ENCODE measurements around the gene PILRB. TPM values are rescaled to one million over a fixed set of nuclear protein-coding genes. Genes with fewer than 3 reads are reported as not detected.
A peak's percentile ranks its signal among the peaks of the same experiment; 100 is the strongest.
"Not testable (repeated sequence)": the region's sequence is repeated elsewhere in the genome, so short reads cannot be mapped to it uniquely, and the experiment has no call there.

PILRB gene
- total and polyA plus RNA-seq, 3 experiments from 2014 or later: 18.1 to 33.7 (median 33.5) TPM

GRCh38 chr7:100348805-100349204, 9.1 kb upstream of the PILRB start:
- Mint-ChIP-seq H3K4me1 (peaks cover 34 to 48% (median 39%) of the 10 kb centered on the region in 3 donors), H3K27ac (peak overlapping the region in 5 of 8 donors; percentile 23 to 94 (median 84)), H3K9me3 (no peaks in the 10 kb centered on the region), H3K27me3 (no peaks in the 10 kb centered on the region), H3K36me3 (peaks cover 3 to 65% (median 5%) of the 10 kb centered on the region in 3 donors), H3K4me3 (no peak overlapping the region)
- Histone ChIP-seq H3K9me3 (ENCODE audit: low read length) (no peaks in the 10 kb centered on the region), H3K4me1 (ENCODE audit: insufficient read depth, low read length) (peaks cover 29% of the 10 kb centered on the region), H3K27ac (ENCODE audit: low read depth, low read length) (no peak overlapping the region), H3K27me3 (ENCODE audit: insufficient read depth, low read length, poor library complexity, severe bottlenecking) (no peaks in the 10 kb centered on the region), H3K36me3 (ENCODE audit: insufficient read depth, low read length) (peaks cover 25% of the 10 kb centered on the region), H3K4me3 (ENCODE audit: low read length) (no peak overlapping the region)
- DNase-seq: no peak
- POLR2A ChIA-PET: no interaction called here
- CTCF ChIA-PET: no interaction called here

DNA sequence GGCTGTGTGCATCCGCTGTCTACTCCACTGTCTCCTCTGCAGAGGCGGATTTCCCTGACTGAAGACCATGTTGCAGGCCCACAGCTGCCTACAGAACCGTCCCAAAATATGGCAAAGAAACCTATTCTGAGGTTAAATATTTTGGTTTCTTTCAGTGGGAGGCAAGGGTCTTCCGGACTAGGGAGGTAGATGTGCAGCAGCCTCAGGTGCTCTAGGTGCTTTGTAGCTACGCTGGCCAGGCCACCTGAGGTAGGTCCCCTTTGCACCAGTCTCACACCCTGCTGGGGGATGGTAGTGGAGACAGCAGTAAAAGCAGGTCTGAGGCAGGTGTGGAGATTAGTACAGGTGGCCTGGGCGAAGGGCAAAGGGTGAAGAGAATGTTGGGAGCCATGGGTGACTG, 8.2 kb upstream of the PILRB start:
- Mint-ChIP-seq H3K27ac (peak overlapping the region in 7 of 8 donors; percentile 34 to 94 (median 71)), H3K4me1 (peaks cover 29 to 43% (median 32%) of the 10 kb centered on the region in 3 donors), H3K4me3 (peak overlapping the region in 3 of 7 donors; percentile 4 to 38 (median 34)), H3K9me3 (no peaks in the 10 kb centered on the region), H3K36me3 (peaks cover 3 to 66% (median 5%) of the 10 kb centered on the region in 3 donors), H3K27me3 (no peaks in the 10 kb centered on the region)
- ChIA-PET CTCF (no interaction called here), POLR2A (no interaction called here)
- Histone ChIP-seq H3K36me3 (ENCODE audit: insufficient read depth, low read length) (peaks cover 33% of the 10 kb centered on the region), H3K9me3 (ENCODE audit: low read length) (no peaks in the 10 kb centered on the region), H3K4me3 (ENCODE audit: low read length) (no peak overlapping the region), H3K27me3 (ENCODE audit: insufficient read depth, low read length, poor library complexity, severe bottlenecking) (no peaks in the 10 kb centered on the region), H3K4me1 (ENCODE audit: insufficient read depth, low read length) (peaks cover 27% of the 10 kb centered on the region), H3K27ac (ENCODE audit: low read depth, low read length) (no peak overlapping the region)
- DNase-seq: no peak

- ChIA-PET POLR2A (no interaction called here), CTCF (no interaction called here)
- H3K27ac ChIP-seq (ENCODE audit: low read depth, low read length): no peak overlapping the region
- H3K4me1 Mint-ChIP-seq: peaks cover 29 to 46% (median 31%) of the 10 kb centered on the region in 3 donors
- no peak for DNase-seq
- peak overlapping the region; percentile 80 to 96 (median 89) for H3K4me3 Mint-ChIP-seq
- H3K4me1 ChIP-seq (ENCODE audit: insufficient read depth, low read length): peaks cover 29% of the 10 kb centered on the region
- no peaks in the 10 kb centered on the region for H3K27me3 Mint-ChIP-seq
- H3K36me3 ChIP-seq (ENCODE audit: insufficient read depth, low read length): peaks cover 45% of the 10 kb centered on the region
- H3K27ac Mint-ChIP-seq: peak overlapping the region; percentile 81 to 97 (median 92)
- no peaks in the 10 kb centered on the region for H3K27me3 ChIP-seq (ENCODE audit: insufficient read depth, low read length, poor library complexity, severe bottlenecking)
- peak overlapping the region; percentile 17 for H3K4me3 ChIP-seq (ENCODE audit: low read length)
- H3K9me3 Mint-ChIP-seq: no peaks in the 10 kb centered on the region
- H3K9me3 ChIP-seq (ENCODE audit: low read length): no peaks in the 10 kb centered on the region
- peaks cover 3 to 74% (median 3%) of the 10 kb centered on the region in 3 donors for H3K36me3 Mint-ChIP-seq
These were observed 6.3 kb upstream of the PILRB start for GRCh38 chr7:100351657-100352058.

DNA sequence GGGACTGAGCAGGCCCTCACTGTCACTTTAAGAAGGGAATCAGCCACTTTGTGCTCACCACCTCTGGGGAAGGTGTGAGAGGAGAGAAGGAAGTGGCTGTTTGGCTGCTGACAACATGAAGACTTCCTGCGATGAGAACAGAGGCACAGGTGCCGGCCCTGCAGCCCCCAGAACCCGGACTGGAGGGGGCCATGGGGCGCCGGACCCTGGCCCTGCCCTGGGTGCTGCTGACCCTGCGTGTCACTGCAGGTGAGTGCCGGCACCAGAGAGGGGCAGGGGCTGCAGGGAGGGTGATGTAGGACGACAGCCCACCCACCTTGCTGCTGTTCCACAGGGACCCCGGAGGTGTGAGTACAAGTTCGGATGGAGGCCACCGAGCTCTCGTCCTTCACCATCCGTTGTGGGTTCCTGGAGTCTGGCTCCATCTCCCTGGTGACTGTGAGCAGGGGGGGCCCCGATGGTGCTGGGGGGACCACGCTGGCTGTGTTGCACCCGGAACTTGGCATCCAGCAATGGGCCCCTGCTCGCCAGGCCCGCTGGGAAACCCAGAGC, 5.6 kb upstream of the PILRB start:
- H3K9me3 ChIP-seq (ENCODE audit: low read length); H3K9me3 Mint-ChIP-seq; H3K27me3 ChIP-seq (ENCODE audit: insufficient read depth, low read length, poor library complexity, severe bottlenecking); POLR2A ChIA-PET; H3K27me3 Mint-ChIP-seq; CTCF ChIA-PET: not testable (repeated sequence)
- Histone ChIP-seq H3K36me3 (ENCODE audit: insufficient read depth, low read length) (peaks cover 43% of the 10 kb centered on the region), H3K27ac (ENCODE audit: low read depth, low read length) (peak overlapping the region; percentile 51), H3K4me1 (ENCODE audit: insufficient read depth, low read length) (peaks cover 29% of the 10 kb centered on the region), H3K4me3 (ENCODE audit: low read length) (peak overlapping the region; percentile 54)
- Mint-ChIP-seq H3K4me1 (peaks cover 29 to 46% (median 31%) of the 10 kb centered on the region in 3 donors), H3K4me3 (peak overlapping the region; percentile 80 to 96 (median 89)), H3K36me3 (peaks cover 3 to 72% (median 3%) of the 10 kb centered on the region in 3 donors), H3K27ac (peak overlapping the region; percentile 75 to 97 (median 94))
- peak in 2 of 5 donors; percentile 26 to 41 for DNase-seq

- H3K27me3 ChIP-seq (ENCODE audit: insufficient read depth, low read length, poor library complexity, severe bottlenecking): no peaks in the 10 kb centered on the region
- Mint-ChIP-seq H3K4me1 (peaks cover 29 to 46% (median 31%) of the 10 kb centered on the region in 3 donors), H3K36me3 (peaks cover 3 to 73% (median 3%) of the 10 kb centered on the region in 3 donors), H3K9me3 (no peaks in the 10 kb centered on the region), H3K27ac (peak overlapping the region; percentile 86 to 97 (median 94)), H3K4me3 (peak overlapping the region; percentile 80 to 96 (median 89)), H3K27me3 (no peaks in the 10 kb centered on the region)
- H3K27ac ChIP-seq (ENCODE audit: low read depth, low read length): peak overlapping the region; percentile 51
- H3K4me3 ChIP-seq (ENCODE audit: low read length): peak overlapping the region; percentile 54
- H3K4me1 ChIP-seq (ENCODE audit: insufficient read depth, low read length): peaks cover 29% of the 10 kb centered on the region
- POLR2A ChIA-PET: no interaction called here
- CTCF ChIA-PET: no interaction called here
- no peak for DNase-seq
- peaks cover 37% of the 10 kb centered on the region for H3K36me3 ChIP-seq (ENCODE audit: insufficient read depth, low read length)
- no peaks in the 10 kb centered on the region for H3K9me3 ChIP-seq (ENCODE audit: low read length)
These were observed 4.8 kb upstream of the PILRB start for GRCh38 chr7:100352984-100353684.

DNA sequence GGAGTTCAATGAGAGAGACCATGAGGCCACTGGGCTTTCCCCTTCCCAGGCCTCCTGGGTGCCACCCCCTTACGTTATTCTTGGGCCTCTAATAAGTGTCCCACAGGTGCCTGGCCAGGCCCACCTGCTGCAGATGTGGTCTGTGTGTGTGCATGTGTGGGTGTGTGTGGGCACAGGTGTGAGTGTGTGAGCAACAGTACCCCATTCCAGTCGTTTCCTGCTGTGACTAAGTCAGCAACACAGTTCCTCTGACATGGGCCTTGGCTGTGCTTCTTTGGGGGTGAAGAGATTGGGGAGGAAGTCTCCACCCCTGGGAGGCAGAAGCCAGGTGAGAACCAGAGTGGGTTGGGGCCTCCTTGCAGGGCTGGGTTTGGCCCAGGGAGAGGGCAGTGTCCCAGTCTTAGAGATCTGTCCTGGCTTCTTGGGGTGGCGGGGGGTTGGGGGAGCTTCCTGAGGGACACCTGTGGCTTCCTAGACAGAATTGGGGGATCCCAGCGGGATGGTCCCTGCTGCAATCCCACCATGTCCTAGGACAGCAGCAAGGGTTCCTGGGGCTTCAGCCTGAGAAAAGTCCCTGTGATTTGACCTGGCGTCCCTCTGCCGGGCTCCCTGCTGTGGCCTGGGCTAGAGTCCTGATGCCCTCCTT, 4.1 kb upstream of the PILRB start:
- ChIA-PET CTCF (no interaction called here), POLR2A (no interaction called here)
- DNase-seq: peak in 3 of 5 donors; percentile 21 to 67 (median 45)
- H3K4me1 Mint-ChIP-seq: peaks cover 29 to 46% (median 31%) of the 10 kb centered on the region in 3 donors
- H3K4me1 ChIP-seq (ENCODE audit: insufficient read depth, low read length): peaks cover 29% of the 10 kb centered on the region
- H3K27me3 ChIP-seq (ENCODE audit: insufficient read depth, low read length, poor library complexity, severe bottlenecking): no peaks in the 10 kb centered on the region
- peak overlapping the region; percentile 86 to 97 (median 94) for H3K27ac Mint-ChIP-seq
- peak overlapping the region; percentile 80 to 96 (median 89) for H3K4me3 Mint-ChIP-seq
- peak overlapping the region; percentile 51 for H3K27ac ChIP-seq (ENCODE audit: low read depth, low read length)
- peak overlapping the region; percentile 54 for H3K4me3 ChIP-seq (ENCODE audit: low read length)
- no peaks in the 10 kb centered on the region for H3K9me3 Mint-ChIP-seq
- H3K36me3 Mint-ChIP-seq: peaks cover 3 to 77% (median 4%) of the 10 kb centered on the region in 3 donors
- no peaks in the 10 kb centered on the region for H3K9me3 ChIP-seq (ENCODE audit: low read length)
- H3K36me3 ChIP-seq (ENCODE audit: insufficient read depth, low read length): peaks cover 44% of the 10 kb centered on the region
- no peaks in the 10 kb centered on the region for H3K27me3 Mint-ChIP-seq

GRCh38 chr7:100356416-100357068, 1.4 kb upstream of the PILRB start:
- Mint-ChIP-seq H3K4me1 (peaks cover 15 to 31% (median 25%) of the 10 kb centered on the region in 3 donors), H3K36me3 (peaks cover 0 to 77% (median 13%) of the 10 kb centered on the region in 3 donors), H3K27me3 (no peaks in the 10 kb centered on the region), H3K27ac (peak overlapping the region in 5 of 8 donors; percentile 21 to 78 (median 29)), H3K9me3 (no peaks in the 10 kb centered on the region), H3K4me3 (no peak overlapping the region)
- ChIA-PET CTCF (interaction anchor here (1.4 kb wide), 2 partner anchors 10 to 154 kb away, joined by 3 to 4 read pairs; no protein-coding TSS in a partner anchor), POLR2A (no interaction called here)
- H3K27me3 ChIP-seq (ENCODE audit: insufficient read depth, low read length, poor library complexity, severe bottlenecking): no peaks in the 10 kb centered on the region
- peaks cover 58% of the 10 kb centered on the region for H3K36me3 ChIP-seq (ENCODE audit: insufficient read depth, low read length)
- H3K4me3 ChIP-seq (ENCODE audit: low read length): no peak overlapping the region
- peaks cover 24% of the 10 kb centered on the region for H3K4me1 ChIP-seq (ENCODE audit: insufficient read depth, low read length)
- no peak for DNase-seq
- no peaks in the 10 kb centered on the region for H3K9me3 ChIP-seq (ENCODE audit: low read length)
- no peak overlapping the region for H3K27ac ChIP-seq (ENCODE audit: low read depth, low read length)
